ENCODE data around the gene TRIOBP. TPM values are rescaled to one million over a fixed set of nuclear protein-coding genes. Genes with fewer than 3 reads are reported as not detected.
A peak's percentile ranks its signal among the peaks of the same experiment; 100 is the strongest.
"Not testable (repeated sequence)": the region's sequence is repeated elsewhere in the genome, so short reads cannot be mapped to it uniquely, and the experiment has no call there.

Gene TRIOBP, protein sequence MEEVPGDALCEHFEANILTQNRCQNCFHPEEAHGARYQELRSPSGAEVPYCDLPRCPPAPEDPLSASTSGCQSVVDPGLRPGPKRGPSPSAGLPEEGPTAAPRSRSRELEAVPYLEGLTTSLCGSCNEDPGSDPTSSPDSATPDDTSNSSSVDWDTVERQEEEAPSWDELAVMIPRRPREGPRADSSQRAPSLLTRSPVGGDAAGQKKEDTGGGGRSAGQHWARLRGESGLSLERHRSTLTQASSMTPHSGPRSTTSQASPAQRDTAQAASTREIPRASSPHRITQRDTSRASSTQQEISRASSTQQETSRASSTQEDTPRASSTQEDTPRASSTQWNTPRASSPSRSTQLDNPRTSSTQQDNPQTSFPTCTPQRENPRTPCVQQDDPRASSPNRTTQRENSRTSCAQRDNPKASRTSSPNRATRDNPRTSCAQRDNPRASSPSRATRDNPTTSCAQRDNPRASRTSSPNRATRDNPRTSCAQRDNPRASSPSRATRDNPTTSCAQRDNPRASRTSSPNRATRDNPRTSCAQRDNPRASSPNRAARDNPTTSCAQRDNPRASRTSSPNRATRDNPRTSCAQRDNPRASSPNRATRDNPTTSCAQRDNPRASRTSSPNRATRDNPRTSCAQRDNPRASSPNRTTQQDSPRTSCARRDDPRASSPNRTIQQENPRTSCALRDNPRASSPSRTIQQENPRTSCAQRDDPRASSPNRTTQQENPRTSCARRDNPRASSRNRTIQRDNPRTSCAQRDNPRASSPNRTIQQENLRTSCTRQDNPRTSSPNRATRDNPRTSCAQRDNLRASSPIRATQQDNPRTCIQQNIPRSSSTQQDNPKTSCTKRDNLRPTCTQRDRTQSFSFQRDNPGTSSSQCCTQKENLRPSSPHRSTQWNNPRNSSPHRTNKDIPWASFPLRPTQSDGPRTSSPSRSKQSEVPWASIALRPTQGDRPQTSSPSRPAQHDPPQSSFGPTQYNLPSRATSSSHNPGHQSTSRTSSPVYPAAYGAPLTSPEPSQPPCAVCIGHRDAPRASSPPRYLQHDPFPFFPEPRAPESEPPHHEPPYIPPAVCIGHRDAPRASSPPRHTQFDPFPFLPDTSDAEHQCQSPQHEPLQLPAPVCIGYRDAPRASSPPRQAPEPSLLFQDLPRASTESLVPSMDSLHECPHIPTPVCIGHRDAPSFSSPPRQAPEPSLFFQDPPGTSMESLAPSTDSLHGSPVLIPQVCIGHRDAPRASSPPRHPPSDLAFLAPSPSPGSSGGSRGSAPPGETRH (N-terminal part only)
- 10 to 100 TPM; 29.9 to 35.1 TPM for total RNA-seq

DNA sequence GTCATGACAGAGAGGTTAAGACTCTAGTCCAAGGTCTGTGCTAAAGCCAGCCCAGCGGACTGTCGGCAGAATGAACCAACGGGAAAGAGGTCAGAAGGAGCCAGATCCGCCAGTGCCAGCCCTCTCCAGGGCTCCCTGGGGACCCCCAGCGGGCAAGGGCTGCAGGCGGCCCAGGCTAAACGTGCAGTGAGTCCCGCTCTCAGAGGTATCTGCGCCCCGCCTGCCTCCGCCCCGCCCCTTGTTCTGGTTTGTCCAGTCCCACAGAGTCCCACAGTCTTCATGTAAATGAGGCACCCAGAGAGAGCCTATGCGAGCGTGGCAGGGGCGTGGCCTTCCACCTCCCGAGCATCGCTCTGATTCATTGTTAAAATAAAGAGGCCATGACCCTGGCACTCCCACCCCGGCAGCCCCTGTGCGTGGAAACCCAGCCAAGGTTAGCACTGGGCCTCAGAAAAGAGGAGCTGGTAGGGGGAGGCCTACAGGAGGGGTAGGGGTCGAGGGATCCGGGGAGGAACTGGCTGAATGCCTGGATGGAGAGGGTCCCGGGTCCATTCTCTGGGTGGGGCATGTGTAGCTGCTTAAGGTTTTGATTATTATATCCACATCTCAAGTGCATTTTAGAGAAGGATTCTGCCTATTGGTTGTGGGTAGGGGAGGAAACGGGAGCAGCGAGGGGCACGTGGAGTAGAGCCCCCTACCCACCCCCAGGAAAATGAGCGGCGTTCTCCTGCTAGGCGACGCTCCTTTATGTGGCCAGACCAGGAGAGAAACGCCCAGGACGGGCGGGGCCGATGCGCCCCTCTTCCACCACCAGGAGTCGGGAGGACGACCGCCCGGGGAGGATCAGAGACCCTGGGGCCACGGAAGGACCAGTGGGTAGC, at the start of gene TRIOBP:
TSS of gene TRIOBP (plus strand) at position 392 of the 881 bp plus-strand sequence. CDS start 4,318 bp downstream, outside the sequence.
- H3K9me3 Mint-ChIP-seq: no peaks in the 10 kb centered on the region
- ATAC-seq (peak; percentile 99), DNase-seq (ENCODE audit: low spot score) (peak; percentile 96)
- no peaks in the 10 kb centered on the region for H3K36me3 Mint-ChIP-seq
- H3K27me3 Mint-ChIP-seq: no peaks in the 10 kb centered on the region
- peaks cover 24 to 27% of the 10 kb centered on the region in 2 donors for H3K4me1 Mint-ChIP-seq (ENCODE audit: low read depth in 2 of 2)
- H3K4me3 Mint-ChIP-seq: peak within 1 kb of the TSS; percentile 50
- peak within 1 kb of the TSS in 1 of 2 donors; percentile 86 for H3K27ac Mint-ChIP-seq

DNA sequence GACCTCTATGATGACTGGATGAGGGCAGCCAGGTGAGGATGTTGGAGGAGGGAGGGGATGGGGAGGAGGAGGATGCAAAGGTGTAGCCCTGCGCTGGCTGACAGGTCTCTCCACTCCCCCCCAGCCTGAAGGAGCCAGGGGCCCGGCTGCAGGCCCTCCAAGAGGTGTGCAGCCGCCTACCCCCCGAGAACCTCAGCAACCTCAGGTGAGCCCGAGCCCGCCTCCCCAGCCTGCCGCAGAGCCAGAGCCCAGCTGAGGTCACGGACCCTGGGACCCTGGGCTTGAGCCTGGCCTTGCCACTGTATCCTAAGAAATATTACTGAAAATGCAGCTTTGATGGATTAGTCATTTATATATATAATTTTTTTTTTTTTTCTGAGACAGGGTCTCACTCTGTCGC, 49.5 kb upstream of the TRIOBP start:
- Mint-ChIP-seq H3K36me3 (peaks cover 5% of the 10 kb centered on the region), H3K27me3 (no peaks in the 10 kb centered on the region)

DNA sequence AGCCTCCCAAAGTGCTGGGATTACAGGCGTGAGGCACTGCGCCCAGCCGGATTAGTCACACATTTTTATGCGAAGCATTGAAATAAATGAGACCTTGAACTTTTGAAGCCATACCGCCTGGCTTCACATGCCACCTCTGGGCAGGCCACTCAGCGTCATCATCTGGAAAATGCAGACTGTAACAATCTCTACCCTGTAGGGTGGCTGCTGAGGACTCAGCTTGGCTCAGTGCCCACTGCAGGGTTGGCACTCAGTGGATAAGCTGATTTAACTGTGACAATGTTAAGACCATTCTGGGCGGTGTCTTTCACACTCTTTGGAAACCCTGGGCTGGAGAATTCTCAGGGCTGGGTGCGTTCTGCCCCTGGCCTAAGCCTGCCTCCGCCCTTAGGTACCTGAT, 48.9 kb upstream of the TRIOBP start:
- ATAC-seq (no peak), DNase-seq (ENCODE audit: low spot score) (no peak)
- Mint-ChIP-seq H3K4me3 (no peak overlapping the region), H3K27ac (no peak overlapping the region), H3K27me3 (no peaks in the 10 kb centered on the region), H3K4me1 (ENCODE audit: low read depth in 2 of 2) (peaks cover 8 to 12% of the 10 kb centered on the region in 2 donors), H3K36me3 (peaks cover 5% of the 10 kb centered on the region), H3K9me3 (no peaks in the 10 kb centered on the region)

More for the DNA sequence above, 49.5 kb upstream of the TRIOBP start:
- H3K9me3 Mint-ChIP-seq: no peaks in the 10 kb centered on the region
- no peak overlapping the region for H3K27ac Mint-ChIP-seq
- DNase-seq (ENCODE audit: low spot score): no peak
- peaks cover 8 to 16% of the 10 kb centered on the region in 2 donors for H3K4me1 Mint-ChIP-seq (ENCODE audit: low read depth in 2 of 2)
- ATAC-seq: no peak
- no peak overlapping the region for H3K4me3 Mint-ChIP-seq

DNA sequence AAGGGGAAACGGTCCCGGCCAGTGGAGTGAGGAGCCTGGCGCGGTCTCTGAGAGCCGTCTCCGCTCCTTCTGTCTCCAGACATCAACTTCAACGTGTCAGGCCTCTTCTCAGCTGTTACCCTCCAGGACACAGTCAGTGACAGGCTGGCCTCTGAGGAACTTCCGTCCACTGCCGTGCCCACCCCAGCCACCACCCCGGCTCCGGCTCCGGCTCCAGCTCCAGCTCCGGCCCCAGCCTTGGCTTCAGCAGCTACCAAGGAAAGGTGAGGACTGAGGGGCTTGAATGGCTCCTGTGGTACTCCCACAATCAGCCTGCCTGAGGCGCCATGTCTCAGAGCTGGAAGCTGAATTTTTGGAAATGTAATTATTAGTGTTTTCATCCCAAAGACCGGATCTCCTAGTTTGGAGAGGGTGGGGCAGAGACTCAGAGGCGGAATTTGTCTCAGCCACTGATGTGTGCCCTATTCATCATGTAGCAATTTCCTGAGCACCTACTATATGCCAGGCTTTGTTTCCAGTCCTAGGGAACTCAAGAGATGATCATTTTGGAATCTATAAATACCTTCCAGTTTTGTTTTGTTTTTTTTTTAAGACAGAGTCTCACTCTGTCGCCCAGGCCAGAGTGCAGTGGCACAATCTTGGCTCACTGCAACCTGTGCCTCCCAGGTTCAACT, 46.2 kb upstream of the TRIOBP start:
- Mint-ChIP-seq H3K36me3 (no peaks in the 10 kb centered on the region), H3K27ac (no peak overlapping the region), H3K27me3 (no peaks in the 10 kb centered on the region), H3K9me3 (no peaks in the 10 kb centered on the region), H3K4me3 (no peak overlapping the region), H3K4me1 (ENCODE audit: low read depth in 2 of 2) (no peaks in the 10 kb centered on the region)
- DNase-seq (ENCODE audit: low spot score): no peak
- no peak for ATAC-seq

DNA sequence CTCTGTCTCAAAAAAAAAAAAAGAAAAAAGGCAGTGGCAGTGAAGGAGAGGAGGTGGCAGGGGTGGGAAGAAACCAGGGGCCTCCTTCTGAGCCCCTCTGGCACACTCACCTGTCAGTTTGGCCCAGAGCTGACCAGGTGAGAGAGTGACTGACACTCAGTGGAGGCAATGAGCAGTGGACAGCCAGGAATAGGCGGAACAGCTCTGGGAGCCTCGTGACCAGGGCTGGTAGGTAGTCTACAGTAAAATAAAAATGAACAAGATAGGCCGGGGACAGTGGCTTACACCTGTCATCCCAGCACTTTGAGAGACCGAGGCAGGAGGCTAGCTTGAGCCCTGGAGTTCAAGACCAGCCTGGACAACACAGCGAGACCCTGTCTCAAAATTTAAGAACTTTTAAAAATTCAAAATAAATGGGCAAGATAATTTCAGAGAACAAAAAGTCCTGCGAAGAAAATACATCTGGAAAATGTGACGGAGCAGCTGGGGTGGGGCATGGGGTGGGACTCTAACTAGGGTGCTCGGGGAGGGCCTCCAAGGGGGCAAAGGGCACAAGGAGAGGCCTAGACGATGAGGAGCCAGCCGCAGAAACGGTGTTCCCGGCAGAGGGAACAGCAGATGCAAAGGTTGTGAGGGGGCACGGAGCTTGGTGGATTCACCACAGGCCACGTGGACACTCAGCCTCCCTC, 42.1 kb upstream of the TRIOBP start:
- Mint-ChIP-seq H3K4me3 (no peak overlapping the region), H3K36me3 (no peaks in the 10 kb centered on the region), H3K9me3 (no peaks in the 10 kb centered on the region), H3K27me3 (no peaks in the 10 kb centered on the region), H3K27ac (peak overlapping the region in 1 of 2 donors; percentile 47), H3K4me1 (ENCODE audit: low read depth in 2 of 2) (peaks cover 17 to 18% of the 10 kb centered on the region in 2 donors)
- ATAC-seq (no peak), DNase-seq (ENCODE audit: low spot score) (no peak)

DNA sequence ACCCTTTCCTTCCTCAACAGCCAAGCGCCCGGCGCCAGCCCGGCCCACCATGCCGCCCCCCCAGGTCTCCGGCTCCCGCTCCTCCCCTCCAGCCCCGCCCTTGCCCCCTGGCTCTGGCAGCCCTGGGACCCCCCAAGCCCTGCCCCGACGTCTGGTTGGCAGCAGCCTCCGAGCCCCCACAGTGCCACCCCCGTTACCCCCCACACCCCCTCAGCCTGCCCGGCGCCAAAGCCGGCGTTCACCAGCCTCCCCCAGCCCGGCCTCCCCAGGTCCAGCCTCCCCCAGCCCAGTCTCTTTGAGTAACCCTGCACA, 41.6 kb upstream of the TRIOBP start:
- no peak overlapping the region for H3K4me3 Mint-ChIP-seq
- no peaks in the 10 kb centered on the region for H3K27me3 Mint-ChIP-seq
- no peak overlapping the region for H3K27ac Mint-ChIP-seq
- peaks cover 22 to 23% of the 10 kb centered on the region in 2 donors for H3K4me1 Mint-ChIP-seq (ENCODE audit: low read depth in 2 of 2)
- no peaks in the 10 kb centered on the region for H3K36me3 Mint-ChIP-seq
- ATAC-seq: no peak
- H3K9me3 Mint-ChIP-seq: no peaks in the 10 kb centered on the region
- DNase-seq (ENCODE audit: low spot score): no peak

DNA sequence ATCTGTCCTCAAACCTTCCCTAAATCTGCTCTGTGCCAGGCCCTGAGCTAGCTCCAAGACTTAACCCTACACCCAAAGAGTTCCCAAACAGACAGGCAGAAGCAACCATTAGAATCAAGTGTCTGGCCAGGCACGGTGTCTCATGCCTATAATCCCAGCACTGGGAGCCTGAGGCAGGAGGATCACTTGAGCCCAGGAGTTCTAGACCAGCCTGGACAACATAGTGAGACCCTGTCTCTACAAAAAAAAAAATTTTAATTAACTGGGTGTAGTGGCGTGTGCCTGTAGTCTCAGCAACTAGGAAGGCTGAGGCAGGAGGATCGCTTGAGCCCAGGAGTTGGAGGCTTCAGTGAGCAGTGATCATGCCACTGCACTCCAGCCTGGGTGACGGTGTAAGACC, 40.3 kb upstream of the TRIOBP start:
- not testable (repeated sequence) for H3K4me3 Mint-ChIP-seq; H3K36me3 Mint-ChIP-seq; ATAC-seq; DNase-seq (ENCODE audit: low spot score); H3K9me3 Mint-ChIP-seq; H3K27me3 Mint-ChIP-seq
- H3K27ac Mint-ChIP-seq: peak overlapping the region; percentile 62 to 68
- H3K4me1 Mint-ChIP-seq (ENCODE audit: low read depth in 2 of 2): peaks cover 33 to 35% of the 10 kb centered on the region in 2 donors

DNA sequence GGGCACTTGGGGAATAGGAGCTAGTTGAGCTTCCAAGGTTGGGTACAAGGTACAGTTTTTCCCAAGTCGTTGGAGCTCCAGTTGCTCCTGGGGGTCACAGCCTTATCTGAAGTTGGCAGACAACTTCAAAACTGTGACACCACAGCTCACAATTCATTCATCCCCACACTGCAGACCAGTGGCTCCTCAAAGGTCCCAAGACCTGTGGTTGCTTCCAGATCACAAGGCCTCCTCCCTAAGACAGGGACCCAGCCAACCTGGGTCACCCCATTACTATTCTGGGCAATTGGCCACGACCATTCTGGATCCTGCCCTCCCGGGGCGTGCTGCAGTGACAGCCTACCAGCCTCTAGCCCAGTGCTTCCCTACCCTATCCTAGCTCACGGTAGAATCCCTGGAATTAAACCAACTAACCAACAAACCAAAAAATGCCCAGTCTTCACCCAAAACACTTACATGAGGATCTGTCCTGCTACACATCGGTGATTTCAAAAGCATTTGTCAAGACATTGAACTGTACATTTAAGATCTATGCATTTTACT, 39.2 kb upstream of the TRIOBP start:
- Mint-ChIP-seq H3K27me3 (no peaks in the 10 kb centered on the region), H3K4me3 (peak overlapping the region; percentile 84), H3K27ac (peak overlapping the region; percentile 77 to 95), H3K4me1 (ENCODE audit: low read depth in 2 of 2) (peaks cover 40% of the 10 kb centered on the region in 2 donors), H3K36me3 (no peaks in the 10 kb centered on the region), H3K9me3 (no peaks in the 10 kb centered on the region)
- ATAC-seq: no peak
- no peak for DNase-seq (ENCODE audit: low spot score)

DNA sequence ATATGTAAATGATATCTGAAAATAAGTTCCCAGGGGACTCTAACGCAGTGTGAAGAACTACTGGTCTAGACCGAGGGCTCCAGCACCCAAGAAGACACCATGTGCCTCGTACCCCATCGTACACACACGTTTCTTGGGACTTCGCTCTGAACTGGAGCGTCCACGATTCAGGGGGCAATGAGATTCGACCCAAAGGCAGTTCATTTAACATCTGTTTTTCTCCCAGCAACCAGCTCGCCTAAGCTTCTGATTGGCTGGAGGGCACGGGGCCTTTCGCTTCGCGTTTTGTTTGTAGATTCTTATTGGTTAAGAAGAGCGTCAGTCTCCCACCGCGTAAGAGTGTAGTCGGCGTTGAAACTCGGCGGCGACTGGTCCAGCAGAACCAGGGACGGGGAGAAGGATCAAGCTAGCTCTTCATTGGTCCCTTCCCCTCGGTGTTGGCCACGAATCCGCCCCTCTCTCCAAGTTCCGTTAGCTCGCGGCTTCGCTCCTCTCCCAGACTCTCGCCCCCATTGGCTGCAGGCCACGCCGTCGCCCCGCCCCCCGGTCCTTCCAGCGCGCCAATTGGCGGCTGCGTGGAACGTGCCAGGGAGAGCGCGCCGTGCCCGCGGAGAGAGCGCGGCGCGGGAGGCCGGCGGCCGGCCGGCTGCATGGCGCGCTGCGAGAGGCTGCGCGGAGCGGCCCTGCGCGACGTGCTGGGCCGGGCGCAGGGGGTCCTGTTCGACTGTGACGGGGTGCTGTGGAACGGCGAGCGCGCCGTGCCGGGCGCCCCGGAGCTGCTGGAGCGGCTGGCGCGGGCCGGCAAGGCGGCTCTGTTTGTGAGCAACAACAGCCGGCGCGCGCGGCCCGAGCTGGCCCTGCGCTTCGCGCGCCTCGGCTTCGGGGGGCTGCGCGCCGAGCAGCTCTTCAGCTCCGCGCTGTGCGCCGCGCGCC, 38.4 kb upstream of the TRIOBP start, which contains the start of gene PDXP:
TSS of gene PDXP (plus strand) at position 591 of the 933 bp plus-strand sequence. CDS start at position 651, 60 bp downstream.
- ATAC-seq: peak; percentile 96 to 98
- Mint-ChIP-seq H3K9me3 (no peaks in the 10 kb centered on the region), H3K4me3 (peak within 1 kb of the TSS; percentile 91), H3K4me1 (ENCODE audit: low read depth in 2 of 2) (peaks cover 40% of the 10 kb centered on the region in 2 donors), H3K27me3 (no peaks in the 10 kb centered on the region), H3K27ac (peak within 1 kb of the TSS; percentile 77 to 95), H3K36me3 (no peaks in the 10 kb centered on the region)
- DNase-seq (ENCODE audit: low spot score): peak; percentile 99

DNA sequence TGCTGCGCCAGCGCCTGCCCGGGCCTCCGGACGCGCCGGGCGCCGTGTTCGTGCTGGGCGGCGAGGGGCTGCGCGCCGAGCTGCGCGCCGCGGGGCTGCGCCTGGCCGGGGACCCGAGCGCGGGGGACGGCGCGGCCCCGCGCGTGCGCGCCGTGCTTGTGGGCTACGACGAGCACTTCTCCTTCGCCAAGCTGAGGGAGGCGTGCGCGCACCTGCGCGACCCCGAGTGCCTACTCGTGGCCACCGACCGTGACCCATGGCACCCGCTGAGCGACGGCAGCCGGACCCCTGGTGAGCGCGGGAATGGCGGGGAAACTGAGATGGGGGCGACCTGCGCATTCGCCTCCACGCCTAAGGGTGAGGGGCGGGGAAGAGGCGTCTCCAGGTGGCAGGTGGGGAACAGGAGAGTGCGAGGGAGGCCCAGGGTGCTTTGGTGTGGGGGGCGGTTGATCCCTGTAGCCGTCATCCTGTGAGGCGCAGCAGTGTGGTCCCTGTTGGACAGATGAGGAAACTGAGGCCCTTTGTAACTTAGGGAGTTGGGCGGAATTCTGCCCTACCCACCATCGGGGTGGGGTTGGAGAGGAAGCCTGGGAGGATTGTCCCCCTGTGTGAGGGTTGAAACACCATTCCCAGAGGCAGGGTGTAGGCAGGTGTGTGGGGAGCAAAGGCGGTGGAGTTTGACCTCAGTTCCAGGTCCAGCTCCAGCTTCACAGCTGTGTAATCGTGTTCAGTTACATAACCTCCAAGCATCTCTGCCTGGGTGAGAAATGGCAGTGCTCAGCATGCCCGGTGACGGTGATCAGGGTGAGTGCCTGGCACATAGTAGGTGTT, 37.6 kb upstream of the TRIOBP start:
- DNase-seq (ENCODE audit: low spot score) (no peak), ATAC-seq (peak in 1 of 2 donors; percentile 10)
- H3K27me3 Mint-ChIP-seq: no peaks in the 10 kb centered on the region
- no peaks in the 10 kb centered on the region for H3K9me3 Mint-ChIP-seq
- H3K4me3 Mint-ChIP-seq: peak overlapping the region; percentile 91
- peaks cover 40% of the 10 kb centered on the region in 2 donors for H3K4me1 Mint-ChIP-seq (ENCODE audit: low read depth in 2 of 2)
- no peaks in the 10 kb centered on the region for H3K36me3 Mint-ChIP-seq
- H3K27ac Mint-ChIP-seq: peak overlapping the region; percentile 49 to 77
